HG03558 (cell line): Measurements from ENCODE around the gene SNX15.

ENCODE experiments used
- ATAC-seq: cut with Tn5 transposase; IDR thresholded peaks from one replicate; pipeline ENCODE4 v1.9.1; 2021; ENCODE audit warnings: moderate number of reproducible peaks; ENCODE audit not compliant: unreplicated experiment; ENCODE audit errors: extremely low read depth

The SNX15 gene

DNA sequence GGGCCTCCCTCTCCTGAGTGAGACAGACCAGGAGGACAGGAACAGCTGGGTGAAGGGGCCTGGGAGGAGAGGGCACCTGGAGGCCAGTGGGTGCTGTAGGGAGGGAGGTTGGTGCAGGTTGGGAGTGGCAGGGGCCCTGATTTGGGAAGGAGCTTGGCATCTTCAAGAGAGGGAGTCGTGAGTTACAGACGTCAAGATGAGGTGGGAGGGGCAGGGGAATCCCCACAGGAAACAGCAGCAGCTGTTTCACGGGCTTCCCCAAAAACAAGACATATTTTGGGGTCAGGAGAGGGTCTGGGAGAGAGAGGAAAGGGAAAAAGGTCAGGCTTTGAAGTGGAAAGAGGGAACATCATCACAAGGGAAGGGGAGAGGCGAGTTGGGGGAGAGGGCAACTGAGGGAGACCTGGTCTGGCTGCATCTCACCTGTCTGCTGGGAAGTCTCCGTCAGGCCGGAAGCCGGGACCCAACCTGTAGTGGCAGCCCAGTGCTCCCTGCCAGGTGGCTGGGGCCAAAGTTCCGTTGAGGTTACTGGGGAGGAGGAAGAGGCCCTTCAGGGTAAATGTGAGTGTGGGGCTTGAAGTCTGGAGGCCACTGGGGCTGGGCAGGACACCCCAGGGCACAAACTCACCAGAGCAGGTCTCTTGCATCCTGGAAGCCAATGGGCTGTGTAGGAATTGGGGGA lies 26.7 kb downstream of the SNX15 start:
- ATAC-seq, result no peak

DNA sequence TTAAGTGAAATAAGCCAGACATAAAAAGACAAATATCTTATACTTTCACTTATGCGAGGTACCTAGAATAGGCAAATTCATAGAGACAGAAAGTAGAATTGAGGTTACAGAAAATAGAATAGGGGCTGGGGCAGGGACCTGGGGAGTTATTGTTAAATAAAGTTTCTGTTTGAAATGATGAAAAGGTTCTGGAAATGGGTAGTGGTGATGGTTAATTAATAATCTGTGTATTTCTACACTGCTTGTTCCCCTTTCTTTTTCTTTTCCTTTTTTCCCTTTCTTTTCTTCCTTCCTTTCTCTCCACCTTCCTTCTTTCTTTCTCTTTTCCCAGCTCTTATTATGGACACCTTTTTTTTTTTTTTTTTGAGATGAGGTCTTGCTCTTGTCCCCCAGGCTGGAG lies 28.3 kb downstream of the SNX15 start:
- ATAC-seq, result no peak

DNA sequence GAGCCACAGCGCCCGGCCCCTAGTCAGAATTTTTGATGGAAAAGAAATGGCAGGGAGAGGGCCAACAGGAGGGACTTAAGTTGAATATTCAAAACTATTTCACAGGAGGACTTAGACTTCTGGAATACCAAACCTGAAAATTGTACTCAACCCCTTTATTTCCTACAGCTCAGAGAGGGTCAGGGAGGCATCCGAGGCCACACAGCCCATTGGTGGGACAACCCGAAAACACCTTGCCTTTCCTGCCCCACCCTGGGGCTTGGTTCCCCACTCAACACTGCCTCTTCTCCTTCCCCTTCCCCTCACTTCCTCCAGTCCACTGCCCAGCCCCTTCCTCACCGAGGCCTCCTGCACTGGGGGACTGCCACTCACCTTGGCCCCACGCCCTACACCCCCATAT lies 29.8 kb downstream of the SNX15 start:
- no peak for ATAC-seq

DNA sequence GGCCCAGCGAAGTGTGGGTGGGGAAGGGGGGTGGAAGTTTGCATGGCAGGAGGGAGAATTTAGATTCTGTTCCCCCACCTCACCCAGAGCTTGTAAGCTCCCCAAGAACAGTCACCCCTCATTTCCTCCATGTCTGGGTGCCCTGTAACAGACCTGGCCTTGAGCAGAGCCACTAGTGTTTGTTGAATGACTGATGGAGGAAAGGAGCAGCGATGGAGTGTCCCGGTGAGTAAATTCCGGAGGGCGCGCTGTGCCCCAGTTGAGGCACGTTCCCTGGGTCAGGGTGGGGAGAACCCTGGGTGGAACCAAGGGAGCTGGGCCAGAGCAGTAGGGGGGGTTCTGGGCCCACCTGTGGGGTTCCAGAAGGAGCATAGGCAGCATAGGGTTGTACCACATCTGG lies 30.3 kb downstream of the SNX15 start:
- ATAC-seq, result no peak

DNA sequence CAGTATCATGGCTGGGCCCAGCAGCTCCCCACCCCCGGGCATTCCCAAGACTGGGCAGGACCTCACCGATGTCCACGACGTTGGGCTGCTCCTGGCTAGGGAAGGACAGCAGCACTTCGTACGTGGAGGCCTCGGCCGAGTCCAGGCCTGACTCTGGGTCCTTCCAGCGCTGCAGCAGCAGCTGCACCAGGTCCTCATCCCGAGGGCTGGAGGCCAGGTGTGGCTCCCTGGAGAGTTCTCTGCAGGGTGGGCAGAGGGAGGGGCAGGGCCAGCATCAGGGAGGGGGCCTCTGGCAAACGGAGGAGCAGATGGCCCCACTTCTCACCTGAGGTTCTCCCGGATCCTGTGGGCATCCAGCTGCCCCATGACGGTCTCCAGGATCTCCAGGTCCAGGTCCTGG lies 30.8 kb downstream of the SNX15 start:
- ATAC-seq, result no peak

DNA sequence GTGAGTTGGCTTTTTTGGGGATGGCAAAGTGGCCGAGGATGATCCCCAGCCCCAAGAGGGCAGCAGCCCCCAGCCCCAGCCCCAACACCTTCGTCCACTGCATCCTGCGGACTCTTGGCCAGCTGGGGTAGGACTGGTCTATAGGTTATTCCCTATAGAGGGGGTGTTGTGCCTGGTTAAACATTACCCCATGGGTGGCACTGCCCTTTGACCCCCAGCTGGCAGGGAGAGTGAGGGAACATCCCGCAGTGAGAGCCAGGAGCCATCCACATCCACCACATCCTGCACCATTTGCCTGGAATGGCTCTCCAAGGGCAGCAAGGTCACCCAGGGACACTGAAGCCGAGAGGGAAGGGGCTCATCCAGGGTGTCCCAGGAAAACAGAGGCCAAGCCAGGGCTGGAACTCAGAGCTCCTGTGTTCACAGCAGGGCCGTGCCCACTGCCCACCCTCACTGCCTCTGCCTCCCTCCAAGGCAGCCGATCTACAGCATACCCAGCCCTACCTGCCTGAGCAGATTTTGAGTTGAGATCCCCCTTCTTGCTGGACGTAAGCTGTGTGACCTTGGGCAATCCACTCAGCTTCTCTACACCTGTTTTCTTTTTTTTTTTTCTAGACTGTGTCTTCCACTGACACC lies 31.3 kb downstream of the SNX15 start, which contains the start of gene NAALADL1:
Gene NAALADL1, minus strand, starts transcription at position 135 of the 636 bp plus-strand sequence. Its CDS starts 32 bp downstream, at position 103.
- no peak for ATAC-seq

DNA sequence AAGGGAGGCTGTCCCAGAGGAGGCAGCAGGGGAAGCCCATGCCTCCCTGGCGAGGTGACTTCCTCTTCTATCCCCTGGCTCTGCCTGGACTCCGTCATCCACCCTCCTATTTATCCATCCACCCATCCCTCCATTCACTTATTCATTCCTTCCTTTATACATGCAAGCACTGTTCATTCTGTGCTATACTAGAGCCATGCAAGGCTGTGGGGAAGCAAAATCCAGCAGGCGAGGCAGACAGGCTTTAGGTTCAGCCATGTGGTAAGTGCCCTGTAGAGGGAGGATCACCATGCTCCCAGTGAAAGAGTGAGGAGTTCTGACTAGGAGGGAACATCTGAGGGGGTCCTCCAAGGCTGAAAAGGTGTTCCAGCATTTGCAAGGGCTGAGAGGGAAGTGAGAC lies 32.3 kb downstream of the SNX15 start:
- ATAC-seq, result no peak

DNA sequence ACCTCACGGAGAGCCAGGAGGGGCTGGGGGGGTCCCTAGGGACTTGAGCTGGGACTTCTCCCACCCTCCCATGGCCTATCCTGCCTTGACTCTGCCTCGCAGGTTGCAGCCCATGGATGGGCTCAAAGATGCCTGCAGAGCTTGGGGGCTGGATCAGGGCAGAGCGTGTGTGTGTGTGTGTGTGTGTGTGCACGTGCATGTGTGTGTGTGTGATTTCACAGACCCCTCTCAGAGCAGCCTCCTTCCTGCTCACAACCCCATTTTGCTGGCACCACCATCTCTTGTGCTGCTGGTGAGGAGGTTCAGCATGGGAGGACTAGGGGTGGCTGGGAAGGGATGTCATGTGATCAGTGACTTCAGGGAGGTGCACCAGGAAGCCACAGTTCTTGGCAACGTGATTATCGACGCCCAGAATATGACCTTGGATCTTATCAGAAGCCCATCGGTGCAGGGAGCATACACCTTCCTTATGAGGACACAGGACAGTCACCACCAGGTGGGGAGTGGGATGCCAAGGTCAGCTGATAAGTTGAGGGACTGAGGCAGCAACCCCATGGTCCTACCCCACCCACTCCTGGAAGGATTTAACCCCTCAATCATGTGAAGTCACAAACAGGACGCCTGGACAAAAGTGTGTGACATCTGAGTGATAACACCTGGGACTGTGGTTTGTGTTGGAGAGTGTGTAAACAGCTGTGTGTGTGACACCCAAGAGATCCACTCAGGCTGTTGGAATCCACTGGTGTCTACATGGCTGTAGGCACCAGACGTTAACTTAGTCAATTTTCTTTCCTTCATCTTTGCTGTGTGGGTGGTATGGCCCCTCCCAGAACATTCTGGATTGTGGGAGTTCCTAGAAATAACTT lies 33.0 kb downstream of the SNX15 start:
- ATAC-seq, result no peak

DNA sequence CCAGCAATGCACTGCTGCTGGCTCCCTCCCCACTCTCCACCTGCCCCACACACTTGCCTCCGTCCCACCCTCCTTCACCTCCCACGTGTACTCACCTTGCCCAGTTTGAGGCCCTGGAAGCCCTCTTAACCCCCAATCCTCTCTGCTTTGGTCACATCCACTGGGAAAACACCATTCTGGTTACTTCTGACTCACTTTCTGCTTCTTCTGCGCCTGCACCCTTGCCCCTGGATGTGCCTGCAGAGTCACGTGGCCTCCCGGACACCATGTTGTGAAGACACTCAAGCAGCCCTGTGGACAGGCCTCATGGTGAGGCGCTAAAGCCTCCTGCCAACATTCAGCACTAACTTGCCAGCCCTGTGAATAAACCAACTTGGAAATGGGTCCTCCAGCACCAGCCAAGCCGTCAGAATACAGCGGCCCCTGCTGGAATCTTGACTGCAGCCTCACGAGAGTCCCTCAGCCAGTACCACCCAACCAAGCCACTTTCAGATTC lies 33.7 kb downstream of the SNX15 start:
- ATAC-seq, result no peak

DNA sequence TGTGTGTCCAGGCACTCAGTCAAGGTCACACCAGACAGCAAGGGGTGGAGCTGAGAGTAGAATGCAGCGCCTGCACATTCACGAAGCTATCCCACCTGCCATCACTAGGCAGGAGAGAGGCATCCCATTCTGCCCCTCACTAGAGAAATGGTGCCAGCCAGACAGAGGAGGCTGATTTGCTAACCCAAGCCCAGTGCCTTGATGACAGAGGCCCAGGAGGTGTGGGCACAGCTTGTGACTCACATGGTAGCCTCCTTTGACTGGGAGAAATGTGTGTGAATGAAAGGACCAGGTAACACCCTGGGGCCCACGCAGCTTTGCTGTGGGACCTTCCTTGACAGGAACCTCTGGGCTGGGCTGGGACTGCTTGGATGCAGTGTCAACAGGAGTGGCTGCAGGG lies 36.3 kb downstream of the SNX15 start:
- ATAC-seq, result no peak

DNA sequence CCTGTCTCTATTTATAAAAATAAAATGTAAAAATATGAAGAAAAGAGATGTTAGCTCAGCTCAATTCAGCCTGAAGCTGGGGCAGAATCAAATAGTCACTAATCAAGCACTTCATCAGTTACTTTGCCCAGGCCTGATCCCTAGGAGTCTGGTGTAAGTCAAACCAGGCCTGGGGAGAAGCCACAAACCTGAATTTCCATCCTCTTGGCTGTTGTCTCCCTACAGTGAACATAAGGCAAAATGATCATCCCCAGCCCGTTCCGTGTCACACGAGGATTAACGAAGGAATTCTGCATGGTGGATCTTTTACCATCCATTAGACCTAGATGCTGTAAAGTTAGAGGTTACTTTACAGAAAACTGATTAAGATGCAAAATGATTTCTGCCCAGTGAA lies 37.6 kb downstream of the SNX15 start:
- ATAC-seq, result no peak

DNA sequence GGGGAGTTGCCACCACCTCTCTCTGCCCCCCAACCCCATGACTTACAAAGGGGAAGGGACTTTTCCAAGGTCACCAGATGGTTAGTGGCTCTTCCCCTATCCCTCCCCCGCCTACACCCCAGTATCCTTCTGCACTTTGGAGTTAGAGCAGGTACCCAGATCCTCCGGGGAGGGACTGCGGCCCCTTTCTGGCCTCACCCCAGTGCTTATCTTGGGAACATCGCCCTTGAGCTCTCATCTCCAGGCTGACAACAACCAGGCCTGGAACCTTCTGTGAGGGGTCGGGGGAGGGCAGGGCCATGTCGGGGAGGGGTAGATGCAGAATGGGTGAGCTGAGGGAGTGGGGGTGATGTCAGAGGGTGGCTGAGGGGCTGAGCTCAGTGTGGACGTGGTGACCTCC lies 38.6 kb downstream of the SNX15 start:
- no peak for ATAC-seq

DNA sequence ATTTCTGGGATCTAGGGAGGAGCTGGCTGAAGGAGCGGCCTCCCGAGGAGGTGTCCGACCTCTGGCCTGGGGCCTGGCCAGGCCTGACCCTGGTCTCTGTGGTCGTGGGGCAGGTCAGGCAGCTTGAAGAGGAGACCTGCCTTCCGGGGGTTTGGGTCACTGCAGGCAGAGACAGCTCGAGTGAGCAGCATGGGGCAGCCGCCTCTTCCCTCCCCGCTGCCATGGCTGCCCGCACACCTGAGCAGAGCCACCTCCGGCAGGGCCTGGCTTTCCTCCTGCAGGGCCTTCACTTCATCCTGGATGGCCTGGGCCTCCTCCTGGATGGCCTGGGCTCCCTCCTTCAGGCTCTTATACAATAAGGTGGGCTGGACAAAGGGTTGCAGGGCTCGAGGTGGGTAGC lies 39.1 kb downstream of the SNX15 start:
- ATAC-seq, result no peak

DNA sequence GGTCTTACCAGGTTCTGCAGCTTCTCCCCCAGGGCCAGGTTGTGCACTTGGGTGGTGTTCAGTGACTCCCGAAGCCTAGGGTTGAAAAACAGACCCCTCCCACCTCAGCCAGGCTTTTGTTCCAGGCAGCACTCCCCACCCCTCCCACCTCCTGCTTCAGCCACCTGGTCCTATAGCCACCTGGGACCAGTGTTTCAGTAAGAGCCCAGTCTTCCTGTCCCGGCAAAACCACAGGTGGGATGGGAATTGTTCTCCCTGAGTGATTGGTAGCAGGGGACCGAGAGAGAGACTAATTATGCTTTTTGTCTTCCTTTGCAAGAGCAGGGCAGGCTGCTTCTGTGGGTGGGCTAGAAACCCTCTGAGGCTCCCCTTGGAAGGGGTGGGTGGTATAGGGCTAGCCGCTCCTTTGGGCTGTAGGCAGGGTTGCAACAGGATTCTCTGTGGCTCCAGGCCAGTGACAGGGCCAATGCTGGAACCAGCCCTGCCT lies 39.6 kb downstream of the SNX15 start:
- ATAC-seq, result no peak

DNA sequence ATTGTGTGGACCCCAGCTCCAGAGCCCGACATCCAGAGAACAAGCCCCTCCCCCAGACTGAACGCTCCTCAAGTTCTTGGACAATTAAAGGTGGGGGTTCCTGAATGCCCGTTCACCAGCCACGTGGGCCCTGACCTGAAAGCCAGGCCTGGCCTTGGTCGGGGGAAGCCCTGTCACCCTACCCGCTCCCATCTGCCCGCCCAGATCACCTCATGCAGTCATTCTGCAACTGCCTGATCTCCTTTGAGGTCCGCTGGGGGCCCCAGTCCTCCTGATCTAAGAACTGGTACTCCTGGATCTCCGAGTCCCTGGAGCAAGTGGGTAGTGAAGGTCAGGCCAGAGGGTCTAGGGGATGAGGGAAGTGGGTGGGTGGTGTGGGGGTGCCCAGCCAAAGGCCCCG lies 40.2 kb downstream of the SNX15 start:
- no peak for ATAC-seq

DNA sequence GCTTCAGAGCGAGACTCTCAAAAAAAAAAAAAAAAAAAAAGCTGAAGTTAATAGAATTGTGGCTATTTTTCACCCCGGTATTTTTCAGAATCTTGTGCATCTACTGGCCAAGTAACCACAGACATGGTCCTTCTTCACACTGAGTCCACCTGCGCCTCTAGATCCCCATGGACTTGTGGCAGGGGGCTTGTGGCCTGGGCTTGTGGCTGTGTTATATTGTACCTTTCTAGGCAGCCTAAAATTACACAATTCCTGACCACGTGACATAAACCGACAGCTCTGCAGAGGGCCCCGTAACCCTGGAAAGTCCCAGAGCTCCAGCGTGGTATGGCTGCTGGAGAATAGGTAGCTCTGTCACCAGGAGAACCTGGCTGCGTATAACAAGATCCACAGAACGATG lies 42.0 kb downstream of the SNX15 start:
- ATAC-seq, result no peak

DNA sequence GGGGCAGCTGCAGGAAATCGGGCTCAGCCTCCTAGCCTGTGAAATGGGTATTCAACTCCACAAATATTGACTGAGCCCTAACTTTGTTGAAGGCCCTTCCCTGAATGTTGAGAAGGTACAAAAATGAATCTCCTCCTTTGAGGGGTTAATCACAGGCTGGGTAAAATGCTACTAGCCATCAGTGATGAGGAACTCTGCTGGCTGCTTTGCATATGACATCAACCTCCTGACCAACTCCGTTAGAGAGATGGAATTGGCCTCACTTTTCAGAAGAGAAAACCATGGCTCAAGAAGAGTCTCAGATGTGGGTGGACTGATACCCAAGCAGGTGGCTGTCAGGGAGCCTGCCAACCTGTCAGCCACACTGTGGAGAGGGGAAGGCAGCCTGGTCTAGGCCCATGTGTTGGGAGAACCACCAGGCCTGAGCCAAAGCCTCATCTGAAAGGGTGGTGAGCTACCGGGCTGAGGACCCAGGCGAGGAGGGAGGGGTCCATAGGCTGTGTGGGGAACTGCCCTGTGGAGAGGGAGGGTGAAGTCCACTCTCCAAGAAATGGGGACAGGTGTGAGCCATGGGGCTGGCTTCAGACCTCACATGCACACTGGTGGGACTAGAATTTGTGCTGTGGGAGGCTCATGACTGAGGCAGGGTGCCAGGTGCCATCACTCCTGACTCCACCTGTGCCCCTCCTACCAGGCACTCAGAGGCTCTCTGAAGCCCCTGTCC lies 44.8 kb downstream of the SNX15 start:
- ATAC-seq, result no peak

DNA sequence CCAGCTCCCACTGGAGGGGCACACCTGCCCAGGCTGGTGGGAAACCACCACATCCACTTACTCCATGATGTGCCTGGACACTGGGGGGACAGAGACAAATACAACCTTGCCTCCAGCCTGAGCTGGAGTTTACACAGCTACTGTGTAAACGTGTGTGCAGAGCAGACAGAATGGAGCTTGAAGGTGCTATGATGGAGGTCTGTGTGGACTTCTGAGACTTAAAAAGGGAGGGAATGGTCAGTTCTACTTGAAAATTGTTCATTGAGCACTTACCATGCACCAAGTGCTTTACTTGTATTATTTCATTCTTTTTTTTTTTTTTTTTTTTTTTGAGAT lies 45.4 kb downstream of the SNX15 start:
- ATAC-seq, result no peak

DNA sequence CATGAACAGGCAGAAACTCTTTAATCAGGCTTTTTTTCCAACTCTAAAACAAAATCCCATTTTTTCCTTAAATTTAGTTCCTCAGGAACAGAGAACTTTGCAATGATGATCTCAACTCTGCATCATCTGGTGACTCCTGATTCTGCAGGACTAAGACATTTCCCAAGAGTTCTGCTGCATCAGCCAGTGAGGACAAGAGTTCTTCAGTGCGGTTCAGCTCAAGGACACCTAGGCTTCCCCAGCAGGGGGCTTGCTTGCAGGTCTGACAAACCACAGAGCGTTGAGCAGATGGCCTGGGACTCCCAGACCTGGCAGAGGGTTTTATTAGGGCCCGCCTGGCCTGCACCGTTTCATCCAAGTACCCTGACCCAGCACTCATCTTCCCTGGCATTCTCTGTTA lies 50.2 kb downstream of the SNX15 start:
- no peak for ATAC-seq

DNA sequence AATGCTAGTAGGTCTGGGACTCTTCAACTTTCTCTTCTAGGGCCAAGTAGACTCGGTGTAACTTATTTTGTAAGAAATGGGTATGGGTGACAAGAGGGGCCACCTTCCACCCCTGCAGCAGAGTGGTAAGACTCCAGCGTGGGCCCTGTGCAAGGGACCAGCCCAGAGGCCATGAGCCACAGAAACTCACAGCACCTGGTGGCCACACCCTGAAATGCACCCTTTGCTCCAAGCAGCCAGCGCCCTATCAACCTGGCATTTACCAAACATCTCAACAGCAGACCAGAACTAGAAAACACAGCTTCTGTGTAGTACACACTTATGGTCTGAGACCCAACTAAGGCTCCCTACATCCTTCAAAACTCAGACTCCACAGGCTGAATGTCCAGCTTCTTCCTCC lies 50.9 kb downstream of the SNX15 start:
- no peak for ATAC-seq
